ENCODE measurements around the gene PNO1. TPM values are rescaled to one million over a fixed set of nuclear protein-coding genes. Genes with fewer than 3 reads are reported as not detected.

Gene PNO1
- total RNA-seq, 3 donors from 2014 or later = 15.4 to 29.5 (median 18.9) TPM

- no peak for DNase-seq (ENCODE audit: low spot score in 2 of 2)
- no peaks in the 10 kb centered on the region for H3K36me3 ChIP-seq
- no peaks in the 10 kb centered on the region for H3K27me3 ChIP-seq
- no peak overlapping the region for H3K27ac ChIP-seq
- H3K4me3 ChIP-seq = no peak overlapping the region
- H3K9me3 ChIP-seq = no peaks in the 10 kb centered on the region
- intact Hi-C loops (cut with DNase I; ENCODE audit: low total_unique reads) = no loop called here
- TF ChIP-seq POLR2A (IDR thresholded peaks at IDR 0.05) (no peak), POLR2AphosphoS5 (IDR thresholded peaks at IDR 0.05) (no peak), CTCF (IDR thresholded peaks at IDR 0.05) (no peak)
- no peaks in the 10 kb centered on the region for H3K4me1 ChIP-seq
These were observed 60.7 kb downstream of the PNO1 start for GRCh38 chr2:68218343-68218901.

GRCh38 chr2:68222287-68222686 lies 64.6 kb downstream of the PNO1 start:
- Histone ChIP-seq H3K9me3 (no peaks in the 10 kb centered on the region), H3K27ac (no peak overlapping the region), H3K36me3 (no peaks in the 10 kb centered on the region), H3K4me1 (no peaks in the 10 kb centered on the region), H3K27me3 (no peaks in the 10 kb centered on the region), H3K4me3 (no peak overlapping the region)
- no peak for TF ChIP-seq CTCF (IDR thresholded peaks at IDR 0.05)
- no peak for TF ChIP-seq POLR2A (IDR thresholded peaks at IDR 0.05)
- intact Hi-C loops (cut with DNase I; ENCODE audit: low total_unique reads) = no loop called here
- DNase-seq (ENCODE audit: low spot score in 2 of 2) = no peak

GRCh38 chr2:68223419-68223818 lies 65.7 kb downstream of the PNO1 start:
- Histone ChIP-seq H3K36me3 (no peaks in the 10 kb centered on the region), H3K27me3 (no peaks in the 10 kb centered on the region), H3K4me1 (no peaks in the 10 kb centered on the region), H3K4me3 (no peak overlapping the region), H3K9me3 (no peaks in the 10 kb centered on the region), H3K27ac (no peak overlapping the region)
- TF ChIP-seq POLR2AphosphoS5 (IDR thresholded peaks at IDR 0.05) (no peak), POLR2A (IDR thresholded peaks at IDR 0.05) (no peak), CTCF (IDR thresholded peaks at IDR 0.05) (no peak)
- intact Hi-C loops (cut with DNase I; ENCODE audit: low total_unique reads) = no loop called here
- DNase-seq (ENCODE audit: low spot score in 2 of 2) = no peak

GRCh38 chr2:68225119-68225632 lies 67.5 kb downstream of the PNO1 start:
- no peak for DNase-seq (ENCODE audit: low spot score in 2 of 2)
- no peaks in the 10 kb centered on the region for H3K9me3 ChIP-seq
- H3K4me1 ChIP-seq = no peaks in the 10 kb centered on the region
- TF ChIP-seq CTCF (IDR thresholded peaks at IDR 0.05) (no peak), POLR2AphosphoS5 (IDR thresholded peaks at IDR 0.05) (no peak), POLR2A (IDR thresholded peaks at IDR 0.05) (no peak)
- H3K27ac ChIP-seq = peak overlapping the region in 1 of 2 donors; percentile 23
- no peaks in the 10 kb centered on the region for H3K36me3 ChIP-seq
- intact Hi-C loops (cut with DNase I; ENCODE audit: low total_unique reads) = no loop called here
- H3K27me3 ChIP-seq = no peaks in the 10 kb centered on the region
- no peak overlapping the region for H3K4me3 ChIP-seq

Other genes starting within 250 kb of the PNO1 start
- 10 to 100 TPM; 32.3 to 50.5 (median 49.8) TPM for gene C1D, start 94.9 kb upstream of the PNO1 start, total RNA-seq
- gene PPP3R1, start 94.6 kb downstream of the PNO1 start, total RNA-seq = 10 to 100 TPM; 32.8 to 54.4 (median 34.1) TPM
- 10 to 100 TPM; 14.9 to 63.5 (median 35.7) TPM for gene CNRIP1, start 162.1 kb downstream of the PNO1 start, total RNA-seq
- gene PLEK, start 207.4 kb downstream of the PNO1 start, total RNA-seq = 10 to 100 TPM in 2 of 3 donors, 1 to 10 TPM in 1; 3.6 to 20.5 (median 11.7) TPM